K562 (cell line): ENCODE data around the gene TDRD9. TPM values are rescaled to one million over a fixed set of nuclear protein-coding genes. Genes with fewer than 3 reads are reported as not detected.

Source experiments
- ATAC-seq: fragments of 200-7000 bp; cut with Tn5 transposase; 3 replicates; pipeline ENCODE4 v1.9.1; 2020; ENCODE audit warnings: moderate library complexity
- BruUV-seq: library from RNA; stranded (reverse); fragments of 400-500 nt; replicated peaks from 2 replicates; lab custom pipeline; 2021; lab: Mats Ljungman, UMichigan
- CTCF ChIA-PET: fragments of 300-600 bp; formaldehyde crosslinking; extraction: SDS; loops from one replicate; lab custom pipeline; 2021; ENCODE audit warnings: low intra/inter-chr PET ratio; lab: Yijun Ruan, JAX
- POLR2A ChIA-PET: fragments of 300-600, 350-650 bp; sonication (Branson Sonifier 250); formaldehyde crosslinking; extraction: SDS; loops from one replicate; lab custom pipeline; 2021; ENCODE audit warnings: antibody characterized with exemption, inconsistent platforms; lab: Yijun Ruan, JAX
- DNase-seq, 4 experiments: peaks; one replicate each; pipeline versions ENCODE4 v3.0.0 to v3.0.0-alpha.2; 2011 to 2018; ENCODE audit warnings: low spot score in 3 of 4, mixed read lengths in 3 of 4; ENCODE audit errors: extremely low read depth in 1 of 4
- FAIRE-seq: peaks from 2 replicates; lab custom pipeline; 2011; peaks lifted over from hg19 to GRCh38; lab: Jason Lieb, UNC
- H2AFZ ChIP-seq: 2 replicates; pipeline ENCODE4 v1.6.0; 2011; ENCODE audit warnings: low read depth, low read length, control low read depth, inconsistent platforms
- H3K27ac ChIP-seq: fragments of 200-600 bp; 3 replicates; pipeline ENCODE4 v1.8.0; 2011; ENCODE audit warnings: low read depth, mild to moderate bottlenecking, control low read depth, inconsistent platforms, low read length, moderate library complexity, mixed read lengths; ENCODE audit errors: extremely low read depth
- H3K27me3 ChIP-seq, 2 experiments: fragments of 300-600 bp in 1 of 2; 2 replicates in 1 of 2; 3 replicates in 1 of 2; pipeline versions ENCODE4 v1.6.0 to v1.8.0; 2011; ENCODE audit warnings: inconsistent platforms in 2 of 2, low read length in 2 of 2, mild to moderate bottlenecking in 1 of 2, mixed read lengths in 1 of 2, moderate library complexity in 1 of 2; ENCODE audit not compliant: control insufficient read depth in 2 of 2, insufficient read depth in 2 of 2
- H3K36me3 ChIP-seq: fragments of 300-600 bp; 3 replicates; pipeline ENCODE4 v1.8.0; 2011; ENCODE audit warnings: mild to moderate bottlenecking, low read length, inconsistent platforms; ENCODE audit not compliant: control insufficient read depth, insufficient read depth
- H3K4me1 ChIP-seq, 2 experiments: fragments of 200-600 bp in 1 of 2; replicated peaks in 1 of 2; 2 replicates in 1 of 2; 3 replicates in 1 of 2; pipeline versions ENCODE4 v1.5.1 to v1.8.0; 2011; ENCODE audit warnings: inconsistent platforms in 2 of 2, low read length in 2 of 2, mild to moderate bottlenecking in 1 of 2, mixed read lengths in 1 of 2, moderate library complexity in 1 of 2; ENCODE audit not compliant: control insufficient read depth in 2 of 2, insufficient read depth in 2 of 2
- H3K4me2 ChIP-seq: 2 replicates; pipeline ENCODE4 v1.6.1; 2011; ENCODE audit warnings: low read length, control low read depth, inconsistent platforms, mixed read lengths; ENCODE audit not compliant: insufficient read depth
- H3K4me3 ChIP-seq: fragments of 200-600 bp; sonication (generic), shearing (Covaris generic); 2 replicates; pipeline ENCODE4 v1.5.1; 2016; ENCODE audit warnings: control low read depth, inconsistent platforms
- H3K79me2 ChIP-seq: fragments of 200-600 bp; 3 replicates; pipeline ENCODE4 v1.8.0; 2011; ENCODE audit warnings: low read length, inconsistent platforms; ENCODE audit not compliant: control insufficient read depth, insufficient read depth
- H3K9ac ChIP-seq, 2 experiments: 2 replicates each; pipeline versions ENCODE4 v1.6.0 to v1.6.1; 2011; ENCODE audit warnings: low read depth in 2 of 2, low read length in 2 of 2, control low read depth in 1 of 2, inconsistent platforms in 1 of 2, mild to moderate bottlenecking in 1 of 2, mixed read lengths in 1 of 2; ENCODE audit not compliant: insufficient read depth in 1 of 2
- H3K9me1 ChIP-seq: one replicate; pipeline ENCODE4 v1.6.0; 2011; ENCODE audit warnings: inconsistent platforms, mild to moderate bottlenecking, low read length, moderate library complexity; ENCODE audit not compliant: control insufficient read depth, insufficient read depth
- H3K9me3 ChIP-seq: replicated peaks from 2 replicates; pipeline ENCODE4 v1.5.1; 2011; ENCODE audit warnings: low read depth, low read length, inconsistent platforms; ENCODE audit not compliant: control insufficient read depth, insufficient read depth
- H4K20me1 ChIP-seq: replicated peaks from 2 replicates; pipeline ENCODE4 v1.6.1; 2011; ENCODE audit warnings: low read length, inconsistent platforms, mixed read lengths; ENCODE audit not compliant: control insufficient read depth, insufficient read depth
- CEBPZ ChIP-seq: fragments of 150-350 bp; IDR thresholded peaks from 2 replicates; pipeline ENCODE4 v1.6.1; 2014; ENCODE audit warnings: low read depth, mild to moderate bottlenecking, low read length, borderline replicate concordance
- MED1 ChIP-seq: sonication (generic); formaldehyde crosslinking; IDR thresholded peaks from 2 replicates; pipeline ENCODE4 v1.8.1; 2023; ENCODE audit warnings: missing genetic modification reagents, borderline replicate concordance
- TEAD1 ChIP-seq, 2 experiments: fragments of 450-650 bp in 1 of 2; sonication (generic) in 1 of 2; formaldehyde crosslinking; IDR thresholded peaks; 2 replicates each; pipeline versions ENCODE4 v1.4.0 to v1.8.0; 2020 to 2022; ENCODE audit warnings: mild to moderate bottlenecking in 2 of 2, missing genetic modification reagents in 1 of 2
- ZNF263 ChIP-seq: sonication (generic); formaldehyde crosslinking; IDR thresholded peaks from 2 replicates; pipeline ENCODE4 v1.8.0; 2022; ENCODE audit warnings: mild to moderate bottlenecking, missing genetic modification reagents, borderline replicate concordance
- ZNF41 ChIP-seq: fragments of 250-450 bp; sonication (Bioruptor Pico); conservative IDR thresholded peaks from 2 replicates; pipeline ENCODE4 v1.4.0; 2020; ENCODE audit warnings: mild to moderate bottlenecking
- whole genome bisulfite sequencing: fragments of 100-300 bp; shearing (Covaris generic); methylation state at CpG from one replicate; pipeline ENCODE4 v1.1.6; 2016; ENCODE audit warnings: low coverage, mixed read lengths; ENCODE audit not compliant: insufficient coverage; ENCODE audit errors: missing lambda C conversion rate; 5-methylcytosine and 5-hydroxymethylcytosine counted together
- in situ Hi-C: fragments of 300-500 bp; cut with MboI; formaldehyde crosslinking; loops from 4 replicates; pipeline ENCODE4 v1.15.0; 2018; ENCODE audit warnings: inconsistent platforms, mixed read lengths
- intact Hi-C: fragments of 100-400 bp; cut with micrococcal nuclease; formaldehyde crosslinking; loops from 2 replicates; pipeline ENCODE4 v1.14.2; 2022
- polyA plus RNA-seq, 8 experiments: library from polyadenylated mRNA; depleted of rRNA in 4 of 8; stranded (reverse) in 5 of 8; unstranded in 3 of 8; fragments of >200 nt; fragmentation: Nextera tagmentation in 2 of 8; fragmentation: Illumina TruSeq in 1 of 8; extraction: Ambion mirVana in 2 of 8; extraction: Trizol in 1 of 8; gene quantifications; 2 replicates each; pipeline versions ENCODE4 v1.2.1 to v1.2.3, GENCODE V29; 2011 to 2014; ENCODE audit warnings: inconsistent platforms in 1 of 8, missing spikeins in 1 of 8
- total RNA-seq, 7 experiments: library from RNA; depleted of rRNA in 6 of 7; stranded (reverse); fragments of >200 nt in 6 of 7; fragmentation: Illumina TruSeq in 2 of 7; extraction: Trizol in 2 of 7; gene quantifications; 2 replicates each; pipeline versions ENCODE4 v1.2.1 to v1.2.3, GENCODE V29; 2011 to 2021; ENCODE audit warnings: low replicate concordance in 1 of 7

TDRD9 gene
- total and polyA plus RNA-seq, 9 of the 15 experiments (the other 6 are each of a cell fraction or from before 2014, with no cell fraction given): 0.04 to 0.14 (median 0.04) TPM; not detected in 5

- peaks cover 13 to 43% of the 10 kb centered on the region in 2 experiments; a peak in 3 of 5 replicates for H3K27me3 ChIP-seq
- H3K9me1 ChIP-seq: no peaks in the 10 kb centered on the region
- no peaks in the 10 kb centered on the region for H3K79me2 ChIP-seq
- no peaks in the 10 kb centered on the region for H3K36me3 ChIP-seq
- no peak overlapping the region for H3K27ac ChIP-seq
- ChIA-PET POLR2A (no interaction called here), CTCF (no interaction called here)
- no peak overlapping the region for H2AFZ ChIP-seq
- no TSS peak for BruUV-seq
- H3K9ac ChIP-seq: no peak overlapping the region
- H3K9me3 ChIP-seq: no peaks in the 10 kb centered on the region
- DNase-seq: no peak
- peaks cover 0 to 13% of the 10 kb centered on the region in 2 experiments; a peak in 2 of 5 replicates for H3K4me1 ChIP-seq
- in situ Hi-C loops (no loop called here), intact Hi-C loops (no loop called here)
- no peak for TF ChIP-seq ZNF263 (CRISPR knock-in tag)
- TF ChIP-seq ZNF41 (CRISPR knock-in tag): no peak
- TF ChIP-seq TEAD1 (CRISPR knock-in tag; IDR thresholded peaks at IDR 0.05): no peak
- no peak for TF ChIP-seq MED1
- no peak for TF ChIP-seq CEBPZ
- FAIRE-seq: no peak
- no peak overlapping the region for H3K4me3 ChIP-seq
- no peak overlapping the region for H3K4me2 ChIP-seq
- 0 out of 2 replicates have a peak, but pooled peaks cover 2% of the 10 kb centered on the region for H4K20me1 ChIP-seq
- 15% methylated on average over 5 of the region's 6 CpGs for WGBS
- no peak for ATAC-seq
Measured at GRCh38 chr14:103896578-103896977, 31.7 kb upstream of the TDRD9 start.
